GM18870 (cell line): ENCODE results near the gene NPHP4.
"Not testable (repeated sequence)": the region's sequence is repeated elsewhere in the genome, so short reads cannot be mapped to it uniquely, and the experiment has no call there.

Experiments
- ATAC-seq: cut with Tn5 transposase; IDR thresholded peaks from one replicate; pipeline ENCODE4 v1.9.1; 2021; ENCODE audit warnings: moderate library complexity; ENCODE audit not compliant: unreplicated experiment

NPHP4 gene

GRCh38 chr1:5861871-5862825 is 130.1 kb downstream of the NPHP4 start:
- no peak for ATAC-seq

- ATAC-seq, result no peak
Observed at GRCh38 chr1:5860277-5860676, 131.9 kb downstream of the NPHP4 start.

- no peak for ATAC-seq
Observed at GRCh38 chr1:5859766-5860165, 132.5 kb downstream of the NPHP4 start.

- ATAC-seq, result no peak
Observed at GRCh38 chr1:5858844-5859407, 133.3 kb downstream of the NPHP4 start.

- no peak for ATAC-seq
Observed at GRCh38 chr1:5858246-5858645, 134.0 kb downstream of the NPHP4 start.

GRCh38 chr1:5857508-5858090 is 134.6 kb downstream of the NPHP4 start:
- no peak for ATAC-seq

GRCh38 chr1:5857011-5857410 is 135.2 kb downstream of the NPHP4 start:
- no peak for ATAC-seq

- no peak for ATAC-seq
Observed at GRCh38 chr1:5856246-5856815, 135.9 kb downstream of the NPHP4 start.

- ATAC-seq, result no peak
Observed at GRCh38 chr1:5855196-5855897, 136.9 kb downstream of the NPHP4 start.

- no peak for ATAC-seq
Observed at GRCh38 chr1:5854754-5855153, 137.5 kb downstream of the NPHP4 start.

- ATAC-seq, result not testable (repeated sequence)
Observed at GRCh38 chr1:5853858-5854257, 138.4 kb downstream of the NPHP4 start.

- no peak for ATAC-seq
Observed at GRCh38 chr1:5850503-5850902, 141.7 kb downstream of the NPHP4 start.

- no peak for ATAC-seq
Observed at GRCh38 chr1:5849550-5849949, 142.7 kb downstream of the NPHP4 start.

GRCh38 chr1:5847013-5847659 is 145.1 kb downstream of the NPHP4 start:
- ATAC-seq, result no peak

GRCh38 chr1:5845376-5845775 is 146.8 kb downstream of the NPHP4 start:
- no peak for ATAC-seq

- no peak for ATAC-seq
Observed at GRCh38 chr1:5844442-5844841, 147.8 kb downstream of the NPHP4 start.

GRCh38 chr1:5843521-5844096 is 148.6 kb downstream of the NPHP4 start:
- no peak for ATAC-seq

GRCh38 chr1:5842679-5843078 is 149.5 kb downstream of the NPHP4 start:
- ATAC-seq, result no peak

GRCh38 chr1:5840551-5841001 is 151.6 kb downstream of the NPHP4 start:
- no peak for ATAC-seq
